ENCODE results near the gene TRIM37. TPM values are rescaled to one million over a fixed set of nuclear protein-coding genes. Genes with fewer than 3 reads are reported as not detected.

Gene TRIM37
- total RNA-seq, 2 donors from 2014 or later, result 16.8 to 18.5 TPM

GRCh38 chr17:59002848-59003247 is 103.8 kb downstream of the TRIM37 start:
- DNase-seq (no peak), ATAC-seq (no peak)
- intact Hi-C loops (cut with DNase I), result loop anchor here in 1 of 2 donors (5.0 to 10.0 kb wide), 2 partner anchors 286 to 418 kb away; no protein-coding TSS in a partner anchor

GRCh38 chr17:59002126-59002525 is 104.6 kb downstream of the TRIM37 start:
- DNase-seq, result no peak
- intact Hi-C loops (cut with DNase I), result loop anchor here in 1 of 2 donors (5.0 to 10.0 kb wide), 2 partner anchors 285 to 417 kb away; no protein-coding TSS in a partner anchor
- no peak for ATAC-seq

- intact Hi-C loops (cut with DNase I), result loop anchor here in 1 of 2 donors (5.0 to 10.0 kb wide), 2 partner anchors 284 to 416 kb away; no protein-coding TSS in a partner anchor
- ATAC-seq (peak; percentile 27 to 82), DNase-seq (peak; percentile 51)
These were observed 105.4 kb downstream of the TRIM37 start for GRCh38 chr17:59001158-59001814.

GRCh38 chr17:59000022-59000421 is 106.7 kb downstream of the TRIM37 start:
- ATAC-seq, result no peak
- intact Hi-C loops (cut with DNase I), result loop anchor here in 1 of 2 donors (5.0 to 10.0 kb wide), 2 partner anchors 283 to 415 kb away; no protein-coding TSS in a partner anchor

GRCh38 chr17:58999500-58999899 is 107.2 kb downstream of the TRIM37 start:
- intact Hi-C loops (cut with DNase I), result no loop called here
- ATAC-seq (no peak), DNase-seq (no peak)

More at GRCh38 chr17:59000022-59000421, 106.7 kb downstream of the TRIM37 start:
- no peak for DNase-seq

GRCh38 chr17:58998871-58999270 is 107.8 kb downstream of the TRIM37 start:
- ATAC-seq (no peak), DNase-seq (no peak)
- intact Hi-C loops (cut with DNase I), result no loop called here

GRCh38 chr17:58997756-58998553 is 108.7 kb downstream of the TRIM37 start:
- intact Hi-C loops (cut with DNase I), result no loop called here
- no peak for ATAC-seq

GRCh38 chr17:58996968-58997367 is 109.7 kb downstream of the TRIM37 start:
- DNase-seq (no peak), ATAC-seq (no peak)
- intact Hi-C loops (cut with DNase I), result no loop called here

More at GRCh38 chr17:58997756-58998553, 108.7 kb downstream of the TRIM37 start:
- DNase-seq, result no peak

GRCh38 chr17:58995247-58995940 is 111.3 kb downstream of the TRIM37 start:
- intact Hi-C loops (cut with DNase I), result no loop called here
- DNase-seq (no peak), ATAC-seq (no peak)

GRCh38 chr17:58993311-58993710 is 113.4 kb downstream of the TRIM37 start:
- no peak for ATAC-seq
- intact Hi-C loops (cut with DNase I), result no loop called here
- DNase-seq, result no peak

GRCh38 chr17:58991718-58992331 is 114.9 kb downstream of the TRIM37 start:
- intact Hi-C loops (cut with DNase I), result no loop called here
- ATAC-seq, result peak in 1 of 2 donors; percentile 32
- no peak for DNase-seq

- intact Hi-C loops (cut with DNase I), result no loop called here
- ATAC-seq (no peak), DNase-seq (no peak)
These were observed 117.1 kb downstream of the TRIM37 start for GRCh38 chr17:58989629-58990028.

GRCh38 chr17:58985971-58986370 is 120.7 kb downstream of the TRIM37 start:
- ATAC-seq, result no peak
- intact Hi-C loops (cut with DNase I), result no loop called here
- DNase-seq, result no peak

GRCh38 chr17:58985367-58985766 is 121.3 kb downstream of the TRIM37 start:
- DNase-seq, result no peak
- no peak for ATAC-seq
- intact Hi-C loops (cut with DNase I), result no loop called here

- intact Hi-C loops (cut with DNase I), result no loop called here
- no peak for ATAC-seq
- DNase-seq, result no peak
These were observed 124.1 kb downstream of the TRIM37 start for GRCh38 chr17:58982626-58983025.

- intact Hi-C loops (cut with DNase I), result no loop called here
- no peak for ATAC-seq
These were observed 125.8 kb downstream of the TRIM37 start for GRCh38 chr17:58980706-58981481.

GRCh38 chr17:58976541-58976940 is 130.1 kb downstream of the TRIM37 start:
- ATAC-seq, result no peak
- intact Hi-C loops (cut with DNase I), result no loop called here
- DNase-seq, result no peak

More at GRCh38 chr17:58980706-58981481, 125.8 kb downstream of the TRIM37 start:
- DNase-seq, result no peak

- no peak for DNase-seq
- intact Hi-C loops (cut with DNase I), result no loop called here
- no peak for ATAC-seq
These were observed 132.3 kb downstream of the TRIM37 start for GRCh38 chr17:58974354-58974753.
